Nephron (organoid): Measurements from ENCODE around the gene MCM3.

Experiments
- H3K27ac Mint-ChIP-seq, 3 experiments: 2 replicates each; pipeline ENCODE4 v1.8.0; 2020; ENCODE audit warnings: mixed read lengths in 3 of 3, mild to moderate bottlenecking in 2 of 3, moderate library complexity in 1 of 3
- H3K27me3 Mint-ChIP-seq: 2 replicates; pipeline ENCODE4 v1.8.0; 2021; ENCODE audit warnings: low read depth, mild to moderate bottlenecking, moderate library complexity, mixed read lengths
- H3K36me3 Mint-ChIP-seq: 2 replicates; pipeline ENCODE4 v1.8.0; 2020; ENCODE audit warnings: low read depth, mixed read lengths
- H3K4me1 Mint-ChIP-seq: 2 replicates; pipeline ENCODE4 v1.8.0; 2020; ENCODE audit warnings: mixed read lengths
- H3K4me3 Mint-ChIP-seq, 3 experiments: 2 replicates each; pipeline ENCODE4 v1.8.0; 2020; ENCODE audit warnings: mild to moderate bottlenecking in 3 of 3, mixed read lengths in 3 of 3, moderate library complexity in 2 of 3
- H3K9me3 Mint-ChIP-seq: 2 replicates; pipeline ENCODE4 v1.8.0; 2020; ENCODE audit warnings: mixed read lengths
- TF ChIP-seq, protein P1 (sequence below), 3 experiments: fragments of 200-600 bp; sonication (generic); IDR thresholded peaks; one replicate each; pipeline ENCODE4 v1.5.0; 2021; ENCODE audit warnings: antibody characterized with exemption in 3 of 3; ENCODE audit not compliant: unreplicated experiment in 3 of 3

Gene MCM3

DNA sequence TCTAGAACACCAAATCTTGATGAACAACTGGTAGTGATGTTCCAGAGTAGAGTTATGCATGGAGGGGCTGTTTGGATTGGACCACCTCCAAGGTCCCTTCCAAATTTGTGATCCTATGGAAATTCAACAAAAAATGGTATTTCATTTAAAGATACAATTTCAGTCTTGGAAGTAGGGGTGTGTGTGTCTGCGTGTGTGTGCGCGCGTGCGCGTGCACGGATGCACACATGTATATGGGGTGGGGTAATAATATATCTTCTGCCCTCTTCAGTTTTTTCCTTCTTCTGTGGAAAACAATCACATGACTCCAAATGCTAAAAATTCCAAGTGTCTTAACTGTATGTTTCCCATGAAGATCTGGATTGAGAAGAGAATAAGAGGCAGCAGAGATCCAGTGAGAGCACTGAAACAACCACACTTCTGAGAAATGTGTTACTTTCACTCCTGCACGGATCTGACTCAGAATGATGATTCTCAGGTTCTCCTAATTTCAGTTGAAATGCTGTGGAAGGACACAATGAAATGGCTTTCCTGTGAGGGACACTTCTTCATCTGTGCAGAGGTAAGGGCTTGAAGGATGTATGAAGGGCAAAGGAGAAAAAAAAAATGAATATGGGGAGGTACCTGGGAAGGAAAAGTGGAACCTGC lies 29.7 kb downstream of the MCM3 start:
- Mint-ChIP-seq H3K36me3 (no peaks in the 10 kb centered on the region), H3K9me3 (no peaks in the 10 kb centered on the region), H3K27me3 (no peaks in the 10 kb centered on the region), H3K4me3 (no peak overlapping the region), H3K27ac (no peak overlapping the region), H3K4me1 (no peaks in the 10 kb centered on the region)
- TF ChIP-seq, protein P1, sequence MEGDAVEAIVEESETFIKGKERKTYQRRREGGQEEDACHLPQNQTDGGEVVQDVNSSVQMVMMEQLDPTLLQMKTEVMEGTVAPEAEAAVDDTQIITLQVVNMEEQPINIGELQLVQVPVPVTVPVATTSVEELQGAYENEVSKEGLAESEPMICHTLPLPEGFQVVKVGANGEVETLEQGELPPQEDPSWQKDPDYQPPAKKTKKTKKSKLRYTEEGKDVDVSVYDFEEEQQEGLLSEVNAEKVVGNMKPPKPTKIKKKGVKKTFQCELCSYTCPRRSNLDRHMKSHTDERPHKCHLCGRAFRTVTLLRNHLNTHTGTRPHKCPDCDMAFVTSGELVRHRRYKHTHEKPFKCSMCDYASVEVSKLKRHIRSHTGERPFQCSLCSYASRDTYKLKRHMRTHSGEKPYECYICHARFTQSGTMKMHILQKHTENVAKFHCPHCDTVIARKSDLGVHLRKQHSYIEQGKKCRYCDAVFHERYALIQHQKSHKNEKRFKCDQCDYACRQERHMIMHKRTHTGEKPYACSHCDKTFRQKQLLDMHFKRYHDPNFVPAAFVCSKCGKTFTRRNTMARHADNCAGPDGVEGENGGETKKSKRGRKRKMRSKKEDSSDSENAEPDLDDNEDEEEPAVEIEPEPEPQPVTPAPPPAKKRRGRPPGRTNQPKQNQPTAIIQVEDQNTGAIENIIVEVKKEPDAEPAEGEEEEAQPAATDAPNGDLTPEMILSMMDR (IDR thresholded peaks at IDR 0.05; ENCODE audit: unreplicated experiment in 3 of 3), result no peak

DNA sequence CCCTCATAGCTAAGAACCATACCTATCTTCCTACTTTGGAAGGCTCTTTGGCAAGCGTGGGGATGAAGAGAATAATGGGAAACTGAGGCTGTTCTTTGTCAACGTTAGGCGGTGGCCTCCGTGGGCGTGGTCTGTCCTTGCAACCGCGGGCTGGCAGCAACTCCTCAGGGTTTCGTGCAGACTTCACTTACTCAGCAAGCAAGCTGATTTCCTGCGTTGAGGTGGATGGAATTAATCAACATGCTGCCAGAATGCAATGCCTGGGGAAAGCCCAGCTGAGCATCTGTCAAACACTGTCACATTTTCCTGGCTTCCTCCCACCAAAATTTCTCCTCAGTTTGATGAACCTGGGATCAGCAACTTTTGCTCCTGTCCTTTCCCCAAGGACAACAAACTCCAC lies 31.0 kb downstream of the MCM3 start:
- Mint-ChIP-seq H3K4me3 (no peak overlapping the region), H3K27ac (no peak overlapping the region), H3K9me3 (no peaks in the 10 kb centered on the region), H3K4me1 (no peaks in the 10 kb centered on the region), H3K36me3 (no peaks in the 10 kb centered on the region), H3K27me3 (no peaks in the 10 kb centered on the region)
- TF ChIP-seq, protein P1 (IDR thresholded peaks at IDR 0.05; ENCODE audit: unreplicated experiment in 3 of 3), result no peak

DNA sequence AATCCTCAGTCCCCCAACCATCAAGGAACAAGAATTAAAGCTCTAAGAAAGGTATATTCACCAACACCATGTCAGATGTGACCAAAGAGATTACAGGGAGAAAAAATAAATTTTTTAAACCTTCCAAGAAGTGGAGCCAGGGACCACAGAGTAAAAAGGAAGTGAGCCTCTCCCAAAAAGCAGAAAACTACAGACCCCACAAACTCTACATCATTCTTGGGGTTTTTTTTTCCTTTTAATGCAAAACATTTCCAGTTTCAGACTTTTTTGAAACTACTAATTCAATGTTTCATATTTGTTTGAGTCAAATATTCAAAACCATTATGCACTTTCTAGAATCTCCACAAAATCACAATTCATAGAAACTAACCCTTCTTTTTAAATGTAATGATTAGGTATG lies 33.4 kb downstream of the MCM3 start:
- Mint-ChIP-seq H3K4me1 (no peaks in the 10 kb centered on the region), H3K27ac (no peak overlapping the region), H3K4me3 (no peak overlapping the region), H3K9me3 (no peaks in the 10 kb centered on the region), H3K27me3 (no peaks in the 10 kb centered on the region), H3K36me3 (no peaks in the 10 kb centered on the region)
- TF ChIP-seq, protein P1 (IDR thresholded peaks at IDR 0.05; ENCODE audit: unreplicated experiment in 3 of 3), result no peak

DNA sequence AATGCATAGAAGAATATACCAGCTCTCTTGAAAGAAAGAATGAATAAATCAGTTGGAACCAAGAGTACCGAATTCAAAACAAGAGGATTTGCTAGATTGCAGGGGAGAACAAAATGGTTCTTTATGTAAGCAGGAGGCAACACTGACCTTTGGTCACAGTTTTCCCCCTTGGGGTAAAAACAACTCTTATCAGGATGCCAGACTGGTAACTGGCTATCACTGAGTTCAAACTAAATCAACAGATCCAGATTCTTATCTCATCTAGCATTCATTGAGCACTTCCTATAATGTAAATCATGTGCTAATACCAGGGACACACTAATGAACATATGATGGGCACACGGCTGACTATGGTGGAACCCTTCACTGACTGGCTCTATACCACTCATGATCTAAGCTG lies 35.5 kb downstream of the MCM3 start:
- H3K36me3 Mint-ChIP-seq, result no peaks in the 10 kb centered on the region
- no peaks in the 10 kb centered on the region for H3K9me3 Mint-ChIP-seq
- no peak overlapping the region for H3K4me3 Mint-ChIP-seq
- TF ChIP-seq, protein P1 (IDR thresholded peaks at IDR 0.05; ENCODE audit: unreplicated experiment in 3 of 3), result no peak
- H3K27me3 Mint-ChIP-seq, result no peaks in the 10 kb centered on the region
- H3K4me1 Mint-ChIP-seq, result no peaks in the 10 kb centered on the region
- no peak overlapping the region for H3K27ac Mint-ChIP-seq

DNA sequence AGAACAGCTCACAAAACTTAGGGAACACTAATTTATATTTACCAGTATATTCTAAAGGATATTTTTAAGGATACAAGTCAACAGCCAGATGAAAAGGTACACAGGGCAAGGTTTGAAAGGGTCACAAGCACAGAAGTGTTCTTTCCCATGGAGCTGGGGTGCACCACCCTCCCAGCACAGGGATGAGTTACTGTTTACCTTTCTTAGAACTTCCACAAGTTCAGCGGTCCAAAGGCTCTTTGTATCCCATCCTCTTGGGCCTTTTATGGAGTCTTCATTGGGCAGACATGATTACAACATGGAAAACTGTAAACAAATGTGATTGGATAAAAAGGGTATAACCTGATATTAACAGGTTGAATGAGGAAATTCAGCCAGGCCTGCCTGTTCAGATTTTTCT lies 39.1 kb downstream of the MCM3 start:
- Mint-ChIP-seq H3K36me3 (no peaks in the 10 kb centered on the region), H3K9me3 (no peaks in the 10 kb centered on the region), H3K4me3 (no peak overlapping the region), H3K27me3 (peaks cover 3% of the 10 kb centered on the region), H3K4me1 (no peaks in the 10 kb centered on the region), H3K27ac (no peak overlapping the region)
- TF ChIP-seq, protein P1 (IDR thresholded peaks at IDR 0.05; ENCODE audit: unreplicated experiment in 3 of 3), result no peak

DNA sequence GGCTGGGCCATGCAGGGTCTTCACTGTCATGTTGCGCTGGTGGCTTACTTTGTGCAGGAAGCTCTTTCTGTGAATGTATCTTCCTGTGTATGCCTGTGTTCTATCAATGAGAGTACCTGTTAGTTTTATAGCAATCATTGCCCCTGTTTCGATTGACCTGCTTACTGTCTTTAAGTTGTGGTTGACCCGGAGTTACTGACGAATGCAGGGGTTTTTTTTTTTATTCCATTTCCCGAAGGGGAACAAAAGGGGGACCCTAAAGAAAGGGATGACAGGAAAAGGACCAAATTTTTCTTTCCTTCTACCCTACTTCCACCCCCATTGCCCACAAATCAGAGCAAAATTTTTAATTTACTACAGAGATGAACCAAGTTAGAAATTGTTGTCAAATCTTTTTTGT lies 40.1 kb downstream of the MCM3 start, which contains the start of gene IL17F:
IL17F (minus strand) TSS at position 101 of the 400 bp plus-strand sequence; CDS start at position 30, 71 bp downstream.
- no peak within 1 kb of the TSS for H3K4me3 Mint-ChIP-seq
- H3K4me1 Mint-ChIP-seq, result no peaks in the 10 kb centered on the region
- no peaks in the 10 kb centered on the region for H3K36me3 Mint-ChIP-seq
- peaks cover 3% of the 10 kb centered on the region for H3K27me3 Mint-ChIP-seq
- TF ChIP-seq, protein P1 (IDR thresholded peaks at IDR 0.05; ENCODE audit: unreplicated experiment in 3 of 3), result no peak
- no peaks in the 10 kb centered on the region for H3K9me3 Mint-ChIP-seq
- H3K27ac Mint-ChIP-seq, result no peak within 1 kb of the TSS
